SKM-1 treated with dmso at 0.1 percent for 144 hours (cell line): ENCODE results near the gene SLIT3.

Experiments used
- DNase-seq: peaks from one replicate; lab custom pipeline; 2025; ENCODE audit not compliant: unreplicated experiment; lab: John Stamatoyannopoulos, UW

Gene SLIT3

DNA sequence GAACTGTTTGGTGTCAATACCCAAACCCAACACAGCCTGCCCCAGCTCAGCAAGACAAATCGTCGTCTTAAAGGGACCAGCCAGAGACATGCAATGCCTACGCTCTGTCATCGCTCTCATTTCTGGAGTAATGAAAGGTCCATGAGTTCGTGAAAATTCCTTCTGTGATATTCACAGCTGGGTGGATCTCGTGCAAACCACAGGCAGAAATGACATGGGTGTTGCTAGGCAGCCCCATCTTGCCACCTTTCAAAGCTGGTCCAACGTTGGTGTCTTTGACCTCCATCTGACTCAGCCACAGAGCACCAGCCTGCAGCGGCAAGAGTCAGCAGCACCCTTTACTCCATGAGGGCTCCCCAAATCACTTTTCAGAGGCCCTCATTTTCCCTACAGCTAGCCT is 215.3 kb downstream of the SLIT3 start:
- no peak for DNase-seq

DNA sequence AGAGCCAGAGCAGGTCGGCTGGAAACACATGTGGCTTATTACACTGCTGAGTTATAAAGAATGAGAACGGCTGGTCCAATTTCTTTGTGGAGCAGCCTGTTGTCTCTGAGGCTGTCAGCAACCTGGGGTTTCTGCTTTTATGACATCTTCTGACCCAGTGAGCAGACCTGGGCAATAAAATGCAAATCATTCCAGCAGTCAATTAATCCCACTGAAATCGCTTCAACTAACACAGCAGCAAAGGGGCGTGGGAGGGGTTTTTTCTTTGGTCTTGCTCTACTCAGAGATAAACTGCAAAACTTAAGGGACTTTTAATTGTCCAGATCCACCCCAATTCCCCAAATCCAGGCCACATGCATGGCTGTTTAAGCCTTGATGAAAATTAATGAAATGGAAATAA is 215.7 kb downstream of the SLIT3 start:
- DNase-seq: no peak

DNA sequence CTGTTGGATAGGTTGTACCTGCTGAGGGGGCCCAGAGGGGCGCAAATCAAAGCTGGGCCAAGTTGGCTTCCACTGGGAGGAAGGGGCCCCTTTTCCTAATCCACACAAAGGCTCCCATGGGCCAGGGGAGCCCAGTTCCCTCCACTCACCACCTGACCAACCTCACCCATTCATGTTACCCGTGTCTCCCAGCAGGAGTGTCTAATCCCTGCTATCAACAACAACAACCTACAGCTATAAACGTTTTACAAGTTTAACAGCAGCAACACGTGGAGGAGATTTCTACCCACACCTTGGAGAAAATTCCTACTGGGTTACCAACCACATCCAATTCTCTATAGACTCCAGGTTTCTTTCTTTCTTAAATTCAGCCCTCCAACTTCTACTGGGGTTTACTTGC is 216.2 kb downstream of the SLIT3 start:
- no peak for DNase-seq

DNA sequence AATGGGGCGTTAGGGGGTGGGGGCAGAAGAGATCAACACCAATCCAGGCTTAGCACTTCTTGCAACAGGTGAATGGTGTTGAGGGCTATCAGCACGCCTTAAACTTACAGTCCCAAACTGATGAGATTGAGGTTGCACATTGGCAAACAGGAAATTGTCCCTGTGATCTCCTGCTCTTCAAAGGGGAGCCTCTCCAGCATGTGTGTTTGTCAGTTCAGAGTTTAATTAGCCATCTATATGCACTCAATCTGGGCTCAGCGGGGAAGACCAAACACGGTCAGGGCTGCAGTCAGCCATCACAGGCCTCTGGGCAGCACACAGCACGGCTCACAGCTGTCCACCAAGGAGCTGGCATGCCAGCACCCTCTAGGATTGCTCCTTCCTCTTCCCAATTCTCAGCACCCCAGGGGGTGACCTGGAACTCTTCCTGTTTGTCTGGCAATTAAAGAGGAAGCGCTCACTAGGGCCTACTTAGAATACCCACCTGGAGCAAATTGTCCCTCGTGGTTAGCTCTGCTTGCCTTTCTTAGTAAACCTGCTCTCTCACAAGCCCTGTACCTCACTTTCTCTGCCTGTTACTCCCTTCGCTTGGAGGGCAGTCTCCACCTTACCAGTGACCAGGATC is 217.4 kb downstream of the SLIT3 start:
- DNase-seq: no peak

DNA sequence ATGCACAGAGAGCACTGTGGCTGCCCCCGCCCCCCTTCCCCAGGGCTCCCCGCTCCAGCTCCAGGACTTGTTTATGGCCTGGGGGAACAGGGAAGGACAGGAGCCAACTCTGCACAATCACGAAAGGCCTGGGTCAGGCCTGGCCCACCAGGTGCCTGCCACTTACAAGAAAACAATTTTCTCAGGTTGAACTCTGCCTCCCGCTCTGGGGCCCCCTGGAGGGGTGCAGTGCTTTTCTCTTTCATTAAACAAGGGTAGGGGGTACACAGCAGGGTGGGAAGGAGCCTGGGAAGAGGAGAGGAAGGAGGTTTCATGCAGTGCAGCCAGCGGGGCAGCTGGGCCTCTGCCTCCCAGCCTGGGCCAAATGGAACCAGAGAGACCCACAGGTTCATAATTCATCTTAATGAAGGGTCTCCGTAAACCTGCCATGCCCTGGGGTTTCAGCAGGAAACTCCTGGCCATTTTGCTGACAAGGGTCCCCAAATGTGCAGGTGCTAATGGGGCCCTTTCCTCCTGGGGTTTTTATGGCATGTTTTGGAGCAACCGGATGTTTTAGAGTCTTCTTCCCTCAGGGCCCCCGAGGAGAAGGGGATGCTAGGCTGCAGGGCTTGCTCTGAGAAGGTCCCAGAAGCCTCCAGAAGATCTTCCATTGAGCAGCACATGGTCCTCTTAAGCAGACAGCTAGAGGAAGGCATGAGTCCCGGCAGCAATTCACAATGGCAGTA is 219.8 kb downstream of the SLIT3 start:
- no peak for DNase-seq

DNA sequence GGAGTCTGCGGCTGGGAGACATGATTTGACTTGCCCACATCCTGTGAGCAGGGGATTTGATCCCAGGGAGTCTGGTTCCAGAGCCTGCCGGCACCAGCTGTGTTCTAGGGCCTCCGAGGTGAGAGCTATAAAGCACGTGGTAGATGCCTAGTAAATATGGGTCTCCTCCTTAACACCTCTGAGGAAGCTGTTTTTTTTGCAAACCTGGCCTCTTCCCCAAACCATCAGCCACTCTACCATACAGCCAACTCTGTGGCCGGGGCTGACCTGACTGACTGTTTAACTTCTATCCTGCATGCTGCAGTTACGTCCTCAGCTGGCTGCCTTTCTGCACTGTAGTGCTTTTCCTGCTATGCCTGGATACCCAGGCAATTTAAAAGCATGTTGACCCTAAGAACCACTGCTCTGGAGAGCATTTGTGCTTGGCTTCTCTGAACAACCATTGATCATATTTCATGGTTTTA is 220.5 kb downstream of the SLIT3 start:
- no peak for DNase-seq

DNA sequence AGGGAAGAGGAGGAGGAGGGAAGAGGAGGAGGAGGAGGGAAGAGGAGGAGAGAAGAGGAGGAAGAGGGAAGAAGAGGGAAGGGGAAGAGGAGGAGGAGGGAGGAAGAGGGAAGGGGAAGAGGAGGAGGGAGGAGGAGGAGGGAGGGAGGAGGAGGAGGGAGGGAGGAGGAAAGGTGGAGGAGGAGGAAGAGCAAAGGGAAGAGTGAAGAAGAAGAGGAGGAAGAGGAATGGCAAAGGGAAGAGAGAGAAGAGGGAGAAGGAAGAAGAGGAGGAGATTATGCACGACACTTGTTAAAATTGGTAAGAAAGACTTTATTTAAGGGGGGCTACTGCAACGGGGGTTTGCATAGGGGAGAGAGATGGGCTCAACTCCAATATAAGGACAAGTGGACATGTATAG is 221.2 kb downstream of the SLIT3 start:
- no peak for DNase-seq

DNA sequence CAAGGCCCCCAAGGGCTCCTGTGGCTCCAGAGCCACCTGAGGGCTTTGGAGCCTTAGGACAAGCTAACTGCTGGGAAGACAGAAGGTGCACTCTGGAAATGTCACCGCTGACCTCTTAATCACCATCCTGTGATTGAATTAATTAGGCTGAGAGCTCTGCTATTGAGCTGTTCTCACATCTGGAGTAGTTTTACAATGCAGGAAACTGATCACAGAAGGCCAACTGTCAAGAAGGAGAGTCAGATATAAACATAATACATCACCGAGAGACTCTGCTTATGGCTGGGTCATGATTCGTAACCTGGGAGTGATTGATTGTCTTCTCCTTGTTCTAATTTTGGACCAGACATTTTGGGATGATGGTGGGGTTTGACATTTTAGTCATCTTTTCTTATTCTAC is 226.1 kb downstream of the SLIT3 start:
- no peak for DNase-seq

DNA sequence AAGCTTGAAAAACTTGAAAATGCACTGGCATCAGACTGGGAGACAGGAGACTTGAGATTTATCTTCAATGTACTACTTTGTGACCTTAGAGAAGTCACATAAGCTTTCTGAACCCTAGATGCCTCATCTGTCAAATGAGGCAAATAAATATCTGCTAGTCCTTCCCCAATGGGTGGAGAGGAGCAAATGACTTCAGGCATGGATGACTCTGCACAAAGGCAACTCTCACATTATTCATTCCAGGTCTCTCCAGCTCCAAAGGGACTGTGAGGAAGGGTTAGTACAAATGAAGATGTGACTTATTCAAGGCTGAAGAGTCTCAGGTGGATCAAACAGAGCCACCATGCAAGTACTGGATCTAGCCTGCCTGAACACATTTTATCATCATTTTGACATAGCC is 228.7 kb downstream of the SLIT3 start:
- DNase-seq: no peak

DNA sequence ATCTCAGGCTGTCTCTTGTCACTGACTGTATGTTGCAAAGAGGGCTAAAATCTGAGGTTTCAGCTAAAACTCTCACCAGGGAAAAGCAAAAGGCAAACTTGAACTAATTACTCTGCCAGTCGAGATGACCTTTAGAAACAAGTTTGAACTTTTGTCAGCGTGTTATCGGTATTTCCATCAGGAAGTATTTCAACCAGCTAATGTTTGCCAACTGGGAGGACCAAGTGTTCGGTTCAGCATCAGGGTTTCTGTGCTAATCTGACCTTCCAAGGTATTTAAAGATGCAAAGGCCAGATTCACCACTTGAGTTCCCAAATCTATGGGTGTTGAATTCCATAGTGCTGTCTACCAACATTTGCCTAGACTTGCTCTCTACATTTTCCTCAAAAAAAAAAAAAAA is 230.5 kb downstream of the SLIT3 start:
- no peak for DNase-seq

DNA sequence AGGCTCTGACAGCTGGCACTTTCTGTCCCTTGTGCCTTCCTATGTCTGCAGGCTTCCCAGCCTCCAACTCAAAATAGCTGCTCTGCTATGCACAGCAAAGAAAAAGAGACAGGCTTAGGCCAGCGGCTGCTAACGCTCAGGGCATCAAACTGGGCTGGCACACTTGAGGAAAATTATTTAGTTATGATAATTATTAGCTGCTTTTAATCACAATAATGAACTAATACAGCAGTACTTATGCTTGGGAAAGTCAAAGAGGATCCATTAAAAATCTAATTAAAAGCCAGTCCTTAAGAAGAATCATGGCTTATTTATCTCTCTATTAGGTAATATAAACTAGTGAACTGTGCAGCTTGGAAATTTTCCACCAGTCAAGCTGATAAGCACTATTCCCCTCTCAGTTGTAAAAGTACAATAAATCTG is 233.2 kb downstream of the SLIT3 start:
- no peak for DNase-seq

DNA sequence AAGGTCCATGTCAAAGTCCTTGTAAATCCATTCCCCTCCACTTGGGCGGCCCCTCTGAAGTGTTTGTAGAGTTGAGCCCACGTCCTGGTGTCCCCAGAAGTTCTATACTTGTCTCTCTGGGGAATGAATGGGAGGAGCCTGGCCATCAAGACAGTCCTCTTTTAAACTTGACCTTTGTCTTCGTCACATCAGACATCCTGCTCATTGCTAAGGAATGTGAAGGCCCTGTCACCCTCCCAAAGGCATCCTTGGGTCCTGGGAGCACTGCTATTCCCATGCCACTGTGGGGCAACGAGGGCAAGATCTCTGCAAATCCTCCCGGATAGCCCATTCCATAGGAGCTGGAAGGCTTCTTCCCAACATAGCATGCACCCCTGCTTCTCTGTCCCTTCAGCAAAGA is 235.5 kb downstream of the SLIT3 start:
- no peak for DNase-seq

DNA sequence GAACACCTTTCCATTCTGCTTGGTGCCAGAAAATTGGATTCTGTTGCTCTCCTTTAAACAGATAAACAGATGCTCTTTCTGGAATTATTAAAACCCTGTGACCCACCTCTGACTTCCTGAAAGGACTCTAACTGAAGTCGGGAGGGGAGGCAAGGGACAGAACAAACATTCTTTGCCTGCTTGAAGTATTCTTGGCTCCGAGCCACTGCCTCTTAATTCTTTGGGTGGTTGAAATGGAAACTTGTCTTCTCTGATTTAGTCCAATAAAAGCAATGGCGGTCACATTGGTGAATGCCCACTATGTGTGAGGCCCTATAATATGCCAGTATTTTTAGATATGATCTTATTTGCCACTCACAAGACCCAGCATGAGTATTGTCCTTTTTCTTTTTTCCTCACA is 236.8 kb downstream of the SLIT3 start:
- DNase-seq: no peak

DNA sequence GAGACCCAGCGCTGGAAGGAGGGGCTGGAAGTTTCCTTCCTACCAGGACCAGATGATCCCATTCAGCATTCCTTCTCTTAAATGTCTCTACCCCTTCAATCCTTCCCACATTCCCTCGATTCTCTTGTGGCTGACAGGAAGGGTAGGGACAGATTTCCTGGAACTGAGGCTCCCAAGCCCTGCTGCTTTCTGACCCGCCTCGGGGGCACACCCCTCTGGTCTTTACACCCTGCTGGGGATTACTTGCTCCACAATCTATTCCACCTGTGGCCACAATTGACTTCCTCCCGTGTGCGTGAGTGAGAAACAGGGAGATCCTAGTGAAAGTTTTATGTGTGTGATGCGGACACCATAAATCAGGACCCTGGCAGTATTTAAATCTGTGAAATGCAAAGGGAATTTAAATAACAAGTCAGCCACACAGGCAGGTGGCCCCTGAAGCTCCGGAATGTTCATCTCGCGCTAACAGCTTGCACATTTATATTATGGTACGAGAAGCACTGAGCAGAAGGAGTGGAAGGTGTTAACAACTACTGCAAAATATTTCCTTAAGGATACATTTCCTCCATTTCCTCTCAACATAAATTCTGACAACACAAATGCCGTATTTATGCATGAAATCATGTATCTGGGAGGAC is 237.5 kb downstream of the SLIT3 start:
- DNase-seq: no peak

DNA sequence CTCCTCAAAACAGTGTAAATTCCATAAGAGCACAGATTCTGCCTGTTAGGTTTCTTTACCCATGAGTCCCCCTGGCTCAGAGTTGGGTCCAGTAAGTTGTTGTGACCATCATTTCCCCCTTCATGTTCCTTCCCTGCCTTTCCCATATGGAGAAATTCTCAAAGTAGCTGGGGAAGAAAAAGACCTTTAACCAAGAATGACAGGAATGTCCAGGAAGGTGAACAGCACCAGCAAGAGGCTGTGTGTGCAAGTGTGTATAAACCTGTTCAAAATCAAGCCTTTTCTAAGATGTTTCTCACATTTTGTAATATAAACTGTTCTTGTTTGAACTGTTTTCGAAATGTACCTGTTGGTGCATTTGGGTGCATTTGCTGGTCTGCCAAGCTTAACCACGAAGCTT is 238.2 kb downstream of the SLIT3 start:
- no peak for DNase-seq

DNA sequence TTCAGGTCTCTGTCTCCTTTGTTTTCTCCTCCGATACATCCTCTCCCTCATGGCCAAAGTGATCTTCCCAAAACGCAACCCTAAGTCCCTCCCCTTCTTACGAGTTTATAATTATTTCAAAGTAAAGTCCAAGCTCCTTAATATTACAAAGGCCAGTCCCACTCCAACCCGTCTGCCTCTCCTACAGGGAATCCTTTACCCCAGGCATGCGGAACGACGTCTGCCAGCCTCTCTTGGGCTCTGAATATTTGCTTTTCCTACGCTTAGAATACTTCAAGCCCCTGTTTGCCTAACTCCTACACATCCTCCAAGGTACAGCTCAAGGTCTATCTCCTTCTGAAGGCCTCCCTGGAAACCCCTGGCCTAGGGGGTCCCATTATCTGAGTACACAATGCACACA is 246.4 kb downstream of the SLIT3 start:
- no peak for DNase-seq

DNA sequence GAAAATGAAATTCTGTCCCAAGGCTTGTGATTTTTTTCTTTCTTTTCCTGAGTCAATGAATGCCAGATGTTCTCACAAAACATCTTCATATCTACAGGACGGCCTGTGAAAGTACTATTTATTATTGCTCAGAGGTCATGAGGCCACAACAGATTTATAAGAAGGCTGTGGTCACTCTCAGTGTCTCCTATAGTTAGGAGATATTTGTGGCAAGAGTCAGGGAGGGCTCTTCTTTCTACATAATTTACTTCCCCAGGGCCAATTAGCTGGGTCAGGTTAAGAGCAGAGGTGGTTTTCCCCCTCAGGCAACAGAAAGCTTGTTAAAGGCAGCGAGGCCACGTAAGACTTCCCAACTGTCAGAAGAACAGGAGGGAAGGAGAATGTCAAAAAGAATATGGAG is 248.7 kb downstream of the SLIT3 start:
- DNase-seq: no peak

DNA sequence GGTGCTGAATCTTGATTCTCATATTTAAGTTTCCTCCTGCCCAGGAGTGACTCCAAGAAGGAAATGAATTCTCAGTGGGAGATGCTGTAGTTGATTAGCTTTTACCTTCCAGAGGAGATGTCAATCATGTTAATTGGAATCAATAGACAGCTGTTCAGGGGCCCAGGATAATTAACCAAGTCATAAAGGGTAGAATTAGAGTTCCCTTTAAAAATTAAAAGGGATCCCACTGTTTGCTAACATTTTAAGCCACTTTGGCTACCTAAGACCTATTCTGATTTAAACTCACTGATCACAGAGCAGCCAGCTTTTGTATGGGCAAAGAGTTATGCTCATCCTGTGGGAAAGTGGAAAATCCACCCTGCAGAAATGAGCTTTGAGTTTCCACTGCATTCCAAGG is 249.6 kb downstream of the SLIT3 start:
- DNase-seq: no peak

DNA sequence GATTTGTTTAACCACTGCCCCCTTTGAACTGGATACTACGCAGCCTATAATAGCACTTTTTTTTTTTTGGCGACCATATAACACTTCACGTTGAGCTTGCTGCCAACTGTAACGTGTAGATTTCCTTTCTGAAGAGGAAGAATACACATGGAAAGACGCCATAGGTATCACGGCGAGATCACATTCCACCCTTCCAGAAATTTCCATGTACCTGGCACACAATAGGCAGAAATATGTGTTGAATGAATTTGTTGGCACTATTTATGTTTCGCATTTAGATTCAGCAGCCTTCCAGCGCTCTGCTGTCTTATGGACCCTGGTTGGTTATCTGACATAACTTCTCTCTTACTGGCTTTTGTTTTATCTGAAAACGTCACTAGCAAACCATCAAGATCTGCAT is 250.3 kb downstream of the SLIT3 start:
- DNase-seq: no peak

DNA sequence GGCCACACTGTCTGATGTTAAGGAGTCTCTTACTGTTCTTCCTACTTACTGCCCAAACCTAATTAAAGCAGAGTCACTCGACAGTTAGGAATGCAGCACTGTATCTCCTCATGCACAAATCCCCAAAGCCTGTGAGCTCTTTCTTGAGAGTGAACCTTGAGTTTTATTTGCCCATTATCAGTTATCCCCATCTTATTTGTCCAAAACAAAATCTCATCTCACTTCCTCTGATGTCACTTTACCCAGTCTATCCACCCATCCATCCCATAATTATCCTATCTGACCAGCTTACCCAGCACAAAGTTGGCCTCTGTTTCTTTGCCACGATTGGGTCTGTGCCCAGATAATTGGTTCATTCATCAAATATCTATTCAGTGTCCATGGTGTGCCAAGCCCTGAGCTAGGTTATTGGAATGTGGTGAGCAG is 250.8 kb downstream of the SLIT3 start:
- DNase-seq: no peak

DNA sequence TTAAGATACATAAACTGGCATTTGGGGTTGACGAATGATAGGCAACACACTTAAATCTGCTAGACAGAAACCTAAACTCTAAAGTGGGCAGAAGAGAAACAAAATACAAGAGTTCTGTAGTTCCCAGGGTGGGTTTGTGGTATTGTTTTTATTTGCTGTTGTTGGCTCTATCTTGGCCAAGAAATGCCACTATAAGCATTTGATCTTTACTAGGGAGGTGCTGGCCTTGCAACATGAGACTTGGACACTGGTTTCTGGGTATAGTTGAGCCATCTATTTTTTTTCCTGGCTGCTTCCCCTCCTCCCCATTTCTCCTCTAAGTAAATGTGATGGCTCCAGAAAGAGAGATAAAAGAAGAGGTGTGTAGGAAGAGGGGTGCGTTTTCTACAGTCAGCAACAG is 251.2 kb downstream of the SLIT3 start:
- DNase-seq: no peak
